Activated gamma-delta T cell treated with anti-CD3 and anti-CD28 coated beads, Interleukin-2, amount 50 U/mL, for 16 hours (primary cell): Measurements from ENCODE around the gene RTN4RL2.

Experiments used
- DNase-seq: peaks from one replicate; pipeline ENCODE4 v3.0.0-alpha.2; 2020; ENCODE audit warnings: low read depth

RTN4RL2 gene

GRCh38 chr11:57462597-57462996 lies 2.3 kb downstream of the RTN4RL2 start:
- DNase-seq, result no peak

- no peak for DNase-seq
These were observed 3.6 kb downstream of the RTN4RL2 start for GRCh38 chr11:57463671-57464538.

- DNase-seq, result no peak
These were observed 4.3 kb downstream of the RTN4RL2 start for GRCh38 chr11:57464539-57465181.

GRCh38 chr11:57466680-57467079 lies 6.4 kb downstream of the RTN4RL2 start:
- no peak for DNase-seq

GRCh38 chr11:57467508-57468157 lies 7.3 kb downstream of the RTN4RL2 start:
- no peak for DNase-seq

GRCh38 chr11:57468276-57468675 lies 7.9 kb downstream of the RTN4RL2 start:
- DNase-seq, result no peak

GRCh38 chr11:57469268-57469667 lies 8.9 kb downstream of the RTN4RL2 start:
- no peak for DNase-seq

- no peak for DNase-seq
These were observed 11.2 kb downstream of the RTN4RL2 start for GRCh38 chr11:57471496-57471895.

GRCh38 chr11:57473285-57473841 lies 13.0 kb downstream of the RTN4RL2 start:
- no peak for DNase-seq

- DNase-seq, result peak; percentile 25
These were observed 13.9 kb downstream of the RTN4RL2 start for GRCh38 chr11:57474017-57474802.

- DNase-seq, result no peak
These were observed 14.4 kb downstream of the RTN4RL2 start for GRCh38 chr11:57474803-57475115.

GRCh38 chr11:57475191-57475590 lies 14.9 kb downstream of the RTN4RL2 start:
- DNase-seq, result no peak

- DNase-seq, result no peak
These were observed 15.3 kb downstream of the RTN4RL2 start for GRCh38 chr11:57475671-57476046.

GRCh38 chr11:57476047-57476756 lies 15.9 kb downstream of the RTN4RL2 start:
- no peak for DNase-seq

GRCh38 chr11:57476757-57477506 lies 16.6 kb downstream of the RTN4RL2 start:
- DNase-seq, result no peak

GRCh38 chr11:57477507-57478189 lies 17.3 kb downstream of the RTN4RL2 start:
- no peak for DNase-seq

GRCh38 chr11:57479021-57479663 lies 18.8 kb downstream of the RTN4RL2 start:
- no peak for DNase-seq

- no peak for DNase-seq
These were observed 19.6 kb downstream of the RTN4RL2 start for GRCh38 chr11:57479911-57480310.

GRCh38 chr11:57480409-57481137 lies 20.2 kb downstream of the RTN4RL2 start:
- peak; percentile 48 for DNase-seq
